Stimulated activated CD4-positive, alpha-beta T cell treated with anti-CD3 and anti-CD28 coated beads, Interleukin-12 subunit alpha, Interleukin-12 subunit beta, amount 100 ng/mL, for 24 hours (primary cell): ENCODE data around the gene PI4KB.
"Not testable (repeated sequence)": the region's sequence is repeated elsewhere in the genome, so short reads cannot be mapped to it uniquely, and the experiment has no call there.

Experiments
- DNase-seq, 2 experiments: peaks; one replicate each; pipeline ENCODE4 v3.0.0-alpha.2; 2020; ENCODE audit warnings: low read depth in 2 of 2

The PI4KB gene

GRCh38 chr1:151281225-151281968 is 45.8 kb downstream of the PI4KB start:
- DNase-seq, result peak; percentile 93 to 95

DNA sequence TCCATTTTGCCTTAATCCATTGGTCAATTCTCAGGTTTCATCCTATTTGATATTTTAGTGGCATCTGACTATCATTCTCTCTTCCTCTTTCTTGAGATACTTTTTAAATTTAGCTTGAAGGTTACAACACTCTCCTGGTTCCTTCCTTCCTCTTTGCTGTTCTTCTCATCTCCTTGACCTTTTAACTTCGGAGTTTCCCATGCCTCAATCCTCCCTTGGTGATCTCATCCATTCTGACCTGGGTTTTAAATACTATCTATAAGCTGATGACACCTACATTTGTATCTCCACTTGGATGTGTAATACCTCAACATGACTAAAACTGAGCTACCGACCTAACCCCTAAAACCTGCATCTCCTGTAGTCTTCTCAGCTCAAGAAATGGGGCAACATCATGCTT is 50.0 kb downstream of the PI4KB start:
- no peak for DNase-seq

GRCh38 chr1:151275341-151275740 is 51.9 kb downstream of the PI4KB start:
- DNase-seq, result not testable (repeated sequence)

DNA sequence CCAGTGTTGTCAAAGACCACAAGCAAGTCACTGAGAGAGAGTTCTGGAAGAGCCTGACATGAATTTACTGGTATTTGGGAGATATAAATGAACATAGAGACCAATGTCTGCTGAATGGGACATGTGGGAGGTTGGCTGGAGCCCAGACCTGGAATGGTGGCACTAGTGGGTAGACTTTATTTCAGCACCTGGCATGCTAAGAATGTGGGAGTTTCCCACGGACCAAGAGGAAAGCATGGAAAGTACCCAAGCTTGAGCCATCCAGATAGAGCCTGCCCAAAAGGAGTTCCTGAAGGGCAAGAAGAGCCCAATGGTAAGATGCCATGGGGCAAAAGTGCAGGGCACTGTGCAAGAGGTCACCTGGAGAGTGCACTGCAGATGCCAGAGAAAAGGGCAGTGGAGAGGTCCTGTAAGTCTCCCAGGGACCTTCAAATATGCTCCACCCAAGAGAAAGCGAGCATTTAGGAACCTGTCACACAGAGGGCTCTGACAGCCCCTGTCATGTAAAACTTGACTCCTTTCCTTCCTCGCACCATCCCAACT is 53.2 kb downstream of the PI4KB start:
- DNase-seq, result no peak

GRCh38 chr1:151267760-151268159 is 59.5 kb downstream of the PI4KB start:
- DNase-seq, result no peak

DNA sequence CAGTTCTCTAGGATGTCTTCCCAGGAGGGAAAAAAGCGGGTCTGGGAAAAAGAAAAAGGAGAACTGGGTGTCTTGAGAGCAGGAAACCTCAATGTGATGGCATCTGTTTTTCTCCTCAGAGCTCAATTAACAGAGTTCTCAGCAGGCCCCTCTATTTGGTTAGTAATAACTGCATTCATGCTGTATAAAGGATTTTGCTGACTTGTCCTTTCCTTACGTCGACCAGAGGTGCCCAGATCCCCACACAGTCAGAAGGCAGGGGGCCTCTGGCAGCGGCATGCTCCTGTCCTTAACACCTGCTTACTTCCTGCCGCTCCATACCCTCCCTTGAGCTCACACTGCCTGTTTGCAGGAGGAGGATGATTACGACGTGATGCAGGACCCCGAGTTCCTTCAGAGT is 60.4 kb downstream of the PI4KB start:
- no peak for DNase-seq

DNA sequence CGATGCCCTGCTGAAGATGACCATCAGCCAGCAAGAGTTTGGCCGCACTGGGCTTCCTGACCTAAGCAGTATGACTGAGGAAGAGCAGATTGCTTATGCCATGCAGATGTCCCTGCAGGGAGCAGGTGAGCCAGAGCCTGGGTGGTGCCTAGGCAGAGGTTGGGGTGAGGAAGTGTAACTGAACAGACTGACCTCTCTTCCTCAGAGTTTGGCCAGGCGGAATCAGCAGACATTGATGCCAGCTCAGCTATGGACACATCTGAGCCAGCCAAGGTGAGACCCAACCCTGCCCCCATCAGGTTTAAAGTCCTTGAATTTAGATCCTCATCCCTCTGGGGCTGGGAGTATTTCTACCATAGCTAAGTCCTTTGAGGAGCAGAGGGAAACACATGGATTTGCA is 60.9 kb downstream of the PI4KB start:
- no peak for DNase-seq

GRCh38 chr1:151265446-151266236 is 61.6 kb downstream of the PI4KB start:
- DNase-seq, result no peak

- DNase-seq, result no peak
Measured at GRCh38 chr1:151259351-151259750, 67.9 kb downstream of the PI4KB start.

- DNase-seq, result no peak
Measured at GRCh38 chr1:151255381-151255780, 71.8 kb downstream of the PI4KB start.

DNA sequence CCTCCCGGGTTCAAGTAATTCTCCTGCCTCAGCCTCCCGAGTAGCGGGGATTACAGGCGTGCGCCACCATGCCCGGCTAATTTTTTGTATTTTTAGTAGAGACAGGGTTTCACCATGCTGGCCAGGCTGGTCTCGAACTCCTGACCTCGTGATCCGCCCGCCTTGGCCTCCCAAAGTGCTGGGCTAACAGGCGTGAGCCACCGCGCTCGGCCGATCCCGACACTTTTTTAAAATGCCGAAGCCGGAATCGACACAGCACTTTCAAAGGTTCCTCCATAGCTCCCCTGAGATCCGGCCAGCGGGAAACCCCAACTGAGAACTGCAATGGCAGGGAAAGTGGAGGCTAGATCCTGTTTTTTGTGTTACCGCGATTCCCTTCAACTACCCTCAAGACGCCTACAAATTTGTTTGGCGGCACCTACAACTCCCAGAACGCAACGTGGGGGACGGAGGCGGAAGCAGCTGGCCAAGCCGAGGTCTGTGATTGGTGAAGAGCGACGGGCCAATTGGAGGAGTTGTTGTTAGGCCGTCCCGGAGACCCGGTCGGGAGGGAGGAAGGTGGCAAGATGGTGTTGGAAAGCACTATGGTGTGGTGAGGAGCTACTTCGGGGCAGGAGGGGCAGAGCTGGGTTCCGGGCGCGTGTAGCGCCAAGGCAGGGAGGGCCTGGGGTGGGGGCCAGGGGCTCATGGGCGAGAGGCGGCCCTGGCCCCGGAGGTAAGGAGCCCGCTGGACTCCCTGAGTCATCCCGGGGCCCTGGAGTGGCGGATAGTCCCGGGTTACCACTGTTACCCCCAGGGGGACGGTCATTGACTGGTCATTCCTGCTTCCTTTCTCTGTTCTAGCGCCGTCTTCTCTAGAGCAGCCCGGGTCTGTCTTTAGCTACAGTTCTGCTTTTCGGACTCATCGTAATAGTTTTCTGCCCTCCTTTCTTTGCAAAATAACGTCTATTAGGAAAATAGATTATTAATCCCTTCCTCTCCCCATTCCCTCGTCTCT is 72.7 kb downstream of the PI4KB start, which contains the start of gene PSMD4:
Gene PSMD4, plus strand, starts transcription at position 518 of the 997 bp plus-strand sequence. Its CDS starts 49 bp downstream, at position 567.
- DNase-seq, result peak; percentile 89 to 90

- peak; percentile 16 to 35 for DNase-seq
Measured at GRCh38 chr1:151251656-151252470, 75.4 kb downstream of the PI4KB start.

GRCh38 chr1:151246786-151247185 is 80.4 kb downstream of the PI4KB start:
- DNase-seq, result no peak

DNA sequence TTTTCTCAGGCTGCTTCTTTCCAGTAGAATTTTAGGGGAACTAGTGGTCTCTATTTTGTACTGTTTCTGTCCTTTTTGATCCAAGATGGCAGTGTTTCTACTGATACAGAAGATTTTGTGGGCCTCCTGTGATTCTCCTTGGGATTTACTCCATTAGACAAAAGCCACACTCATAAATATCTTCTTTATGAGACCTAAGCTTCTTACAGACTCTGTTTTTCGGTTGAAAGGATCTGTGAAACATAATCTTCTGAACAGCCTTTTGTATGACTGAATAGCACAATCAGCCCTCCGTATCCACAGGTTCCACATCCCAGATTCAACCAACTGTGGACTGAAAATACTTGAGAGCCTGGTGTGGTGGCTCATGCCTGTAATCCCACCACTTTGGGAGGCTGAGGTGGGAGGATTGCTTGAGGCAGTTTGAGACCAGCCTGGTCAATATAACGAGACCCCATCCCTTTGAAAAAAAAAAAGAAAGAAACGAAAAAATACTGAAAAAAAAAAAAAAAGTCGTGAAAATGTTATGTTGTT is 83.5 kb downstream of the PI4KB start:
- no peak for DNase-seq

DNA sequence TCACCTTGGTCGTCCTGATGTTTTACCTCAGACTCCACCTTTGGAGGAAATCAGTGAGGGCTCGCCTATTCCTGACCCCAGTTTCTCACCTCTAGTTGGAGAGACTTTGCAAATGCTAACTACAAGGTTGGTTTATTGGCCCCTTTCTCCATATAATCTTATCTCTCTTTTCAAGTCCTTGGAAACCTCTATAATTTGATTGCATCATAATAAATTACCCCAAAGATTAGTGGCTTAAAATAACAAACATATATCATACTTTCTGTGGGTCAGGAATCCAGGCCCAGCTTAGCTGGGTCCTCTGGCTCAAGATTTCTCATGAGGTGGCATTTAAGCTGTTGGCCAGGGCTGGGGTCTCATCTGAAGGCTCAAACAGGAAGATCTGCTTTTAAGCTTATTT is 84.8 kb downstream of the PI4KB start:
- DNase-seq, result no peak
